Activated T-helper 1 cell treated with anti-CD3 and anti-CD28 coated beads, Interleukin-12 subunit alpha, Interleukin-12 subunit beta, Interleukin-2, Interleukin-4 antibody, amounts not matched to agents 30 ng/mL and 10 ng/mL and 1 ng/mL, durations not matched to agents 14 hours and 24 hours and 36 hours (primary cell): ENCODE results near the gene CFAP221. TPM values are rescaled to one million over a fixed set of nuclear protein-coding genes. Genes with fewer than 3 reads are reported as not detected.

Experiments
- DNase-seq: peaks from one replicate; pipeline ENCODE4 v3.0.0; 2021; ENCODE audit warnings: low spot score
- H3K27ac Mint-ChIP-seq: one replicate; pipeline ENCODE4 v1.8.0; 2021; ENCODE audit warnings: mild to moderate bottlenecking, mixed read lengths
- H3K27me3 Mint-ChIP-seq: one replicate; pipeline ENCODE4 v1.8.0; 2022; ENCODE audit warnings: mild to moderate bottlenecking, moderate library complexity, mixed read lengths; ENCODE audit not compliant: insufficient read depth
- H3K36me3 Mint-ChIP-seq: one replicate; pipeline ENCODE4 v1.8.0; 2021; ENCODE audit warnings: low read depth, mixed read lengths
- H3K4me1 Mint-ChIP-seq: one replicate; pipeline ENCODE4 v1.8.0; 2021; ENCODE audit warnings: low read depth, mixed read lengths
- H3K4me3 Mint-ChIP-seq: one replicate; pipeline ENCODE4 v1.8.0; 2021; ENCODE audit warnings: mild to moderate bottlenecking, moderate library complexity, mixed read lengths
- H3K9me3 Mint-ChIP-seq: one replicate; pipeline ENCODE4 v1.8.0; 2021; ENCODE audit warnings: mixed read lengths
- intact Hi-C: fragments of 100-400 bp; cut with micrococcal nuclease; formaldehyde crosslinking; loops from one replicate; pipeline ENCODE4 v1.15.1; 2024
- total RNA-seq: library from RNA; stranded (reverse); gene quantifications from 2 replicates; pipeline ENCODE4 v1.2.3, GENCODE V29; 2022

CFAP221 gene
- total RNA-seq, 1 donor from 2014 or later = not detected

DNA sequence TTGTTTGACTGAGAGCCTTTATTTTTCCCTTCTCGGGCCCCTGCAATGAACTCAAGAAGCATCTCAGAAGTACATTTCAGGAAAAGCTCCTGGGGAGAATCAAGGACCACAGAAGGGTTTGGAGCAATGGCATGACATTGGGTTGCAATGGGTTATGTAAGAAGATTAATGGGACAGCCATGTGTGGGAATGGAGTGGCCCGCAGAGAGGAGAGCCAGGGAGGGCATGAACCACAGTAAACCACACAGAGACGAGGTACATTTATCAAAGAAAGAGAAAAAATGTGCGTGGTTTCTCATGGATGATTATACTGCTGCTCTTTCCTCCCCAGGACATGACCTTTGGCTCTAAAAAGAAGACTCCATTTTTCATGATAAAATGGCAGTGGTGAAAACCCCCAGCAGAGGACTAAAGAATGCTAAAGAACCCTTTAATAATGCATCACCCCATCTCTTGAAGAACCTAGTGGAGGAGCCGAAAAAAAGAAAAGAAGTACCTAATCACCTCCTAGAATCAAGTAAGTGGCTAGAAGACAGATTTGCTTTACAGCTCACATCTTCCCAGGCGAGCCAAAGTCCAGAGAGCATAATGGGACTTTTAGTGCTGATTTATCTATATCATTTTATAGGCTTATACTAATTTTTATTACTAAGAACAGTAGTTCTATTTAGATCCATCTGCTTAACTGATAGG, 1.7 kb downstream of the CFAP221 start:
- Mint-ChIP-seq H3K9me3 (no peaks in the 10 kb centered on the region), H3K4me3 (no peak overlapping the region), H3K36me3 (no peaks in the 10 kb centered on the region), H3K27me3 (peaks cover 35% of the 10 kb centered on the region), H3K4me1 (no peaks in the 10 kb centered on the region), H3K27ac (no peak overlapping the region)
- DNase-seq = no peak
- intact Hi-C loops = no loop called here

DNA sequence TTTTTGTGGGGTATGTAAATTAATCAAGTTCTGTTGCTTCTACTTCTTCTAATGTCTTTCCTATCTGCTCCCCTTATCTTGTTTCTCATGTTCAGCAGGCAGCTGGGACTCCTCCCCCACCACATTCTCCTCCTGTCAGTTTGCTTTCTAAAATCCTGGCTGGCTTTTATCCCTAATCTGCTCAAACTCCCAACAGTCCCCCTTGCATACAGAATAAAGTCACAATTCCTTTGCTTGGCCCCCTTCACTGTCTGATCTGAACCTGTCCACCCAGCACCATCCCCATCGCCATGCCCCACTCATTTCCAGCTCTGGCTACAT, 2.2 kb downstream of the CFAP221 start:
- Mint-ChIP-seq H3K27ac (no peak overlapping the region), H3K27me3 (peaks cover 35% of the 10 kb centered on the region), H3K9me3 (no peaks in the 10 kb centered on the region), H3K4me1 (no peaks in the 10 kb centered on the region), H3K36me3 (no peaks in the 10 kb centered on the region), H3K4me3 (no peak overlapping the region)
- no peak for DNase-seq
- intact Hi-C loops = no loop called here

DNA sequence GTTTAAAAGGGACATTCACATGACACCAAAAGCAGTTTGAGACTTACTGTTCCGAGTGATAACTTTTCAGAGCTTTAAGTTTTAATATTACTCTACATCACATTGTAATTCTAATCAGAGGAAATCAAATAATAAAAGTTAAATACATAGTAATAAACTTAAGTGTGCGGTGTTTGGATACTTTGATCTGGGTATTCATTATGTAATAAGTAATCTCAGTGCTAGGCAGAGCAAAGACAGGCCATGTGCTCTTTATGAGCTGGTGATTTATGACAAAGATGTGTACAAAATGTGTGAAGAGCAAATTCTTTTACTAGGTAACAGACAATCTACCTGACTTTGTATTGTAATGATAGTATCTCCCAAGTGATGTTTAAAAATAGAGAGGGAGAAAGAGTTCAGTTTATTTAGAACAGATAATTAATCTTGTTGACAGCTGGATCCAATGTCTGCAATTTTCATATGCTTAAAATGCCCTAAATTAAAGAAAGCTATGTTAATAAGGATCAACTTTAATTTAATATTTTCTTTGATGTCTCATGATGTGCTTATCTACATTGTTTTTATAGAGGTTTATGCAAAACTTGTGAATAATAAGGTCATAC, 4.4 kb downstream of the CFAP221 start:
- Mint-ChIP-seq H3K4me3 (no peak overlapping the region), H3K36me3 (no peaks in the 10 kb centered on the region), H3K9me3 (no peaks in the 10 kb centered on the region), H3K4me1 (no peaks in the 10 kb centered on the region), H3K27me3 (peaks cover 21% of the 10 kb centered on the region), H3K27ac (no peak overlapping the region)
- DNase-seq = no peak
- intact Hi-C loops = no loop called here

DNA sequence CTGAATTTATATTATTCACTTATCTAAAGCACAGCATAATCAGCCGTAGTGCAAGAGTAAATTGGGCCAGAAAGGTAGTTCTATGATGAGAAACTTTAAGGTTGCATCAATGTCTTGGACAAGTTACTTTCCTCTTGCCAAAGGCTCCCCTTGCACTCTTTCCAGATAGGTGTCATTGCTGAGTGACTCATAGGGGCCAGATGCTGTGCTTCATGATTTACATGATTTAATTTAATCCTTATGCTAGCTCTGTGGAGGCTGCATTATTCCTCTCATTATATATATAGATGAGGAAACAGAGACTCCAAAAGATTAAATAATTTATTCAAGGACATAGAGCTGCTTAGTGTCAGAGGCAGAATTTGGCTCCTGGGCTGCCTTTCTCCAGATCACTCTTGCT, 5.0 kb downstream of the CFAP221 start:
- Mint-ChIP-seq H3K27me3 (peaks cover 15% of the 10 kb centered on the region), H3K27ac (no peak overlapping the region), H3K36me3 (no peaks in the 10 kb centered on the region), H3K4me3 (no peak overlapping the region), H3K9me3 (no peaks in the 10 kb centered on the region), H3K4me1 (no peaks in the 10 kb centered on the region)
- intact Hi-C loops = no loop called here
- no peak for DNase-seq

DNA sequence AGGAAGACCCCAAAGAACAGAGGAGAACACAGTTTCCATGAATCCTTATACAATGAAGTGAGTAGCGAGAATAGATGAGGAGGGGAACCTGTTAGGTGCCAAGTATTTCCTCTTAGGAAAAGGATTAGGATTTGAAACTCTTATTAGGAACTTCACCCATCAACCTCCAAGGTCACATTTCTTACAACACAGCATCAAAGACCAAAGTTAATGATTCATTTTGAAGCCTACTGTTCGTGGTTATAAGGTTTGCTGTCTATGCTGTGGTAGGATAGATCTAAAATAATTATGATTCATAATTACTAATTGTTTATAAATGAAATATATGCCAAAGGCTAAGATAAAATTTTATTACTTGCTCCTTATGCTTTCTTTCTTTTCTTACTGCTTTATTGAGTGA, 6.1 kb downstream of the CFAP221 start:
- Mint-ChIP-seq H3K9me3 (no peaks in the 10 kb centered on the region), H3K36me3 (no peaks in the 10 kb centered on the region), H3K27me3 (peaks cover 10% of the 10 kb centered on the region), H3K4me1 (no peaks in the 10 kb centered on the region), H3K27ac (no peak overlapping the region), H3K4me3 (no peak overlapping the region)
- no peak for DNase-seq
- intact Hi-C loops = no loop called here

DNA sequence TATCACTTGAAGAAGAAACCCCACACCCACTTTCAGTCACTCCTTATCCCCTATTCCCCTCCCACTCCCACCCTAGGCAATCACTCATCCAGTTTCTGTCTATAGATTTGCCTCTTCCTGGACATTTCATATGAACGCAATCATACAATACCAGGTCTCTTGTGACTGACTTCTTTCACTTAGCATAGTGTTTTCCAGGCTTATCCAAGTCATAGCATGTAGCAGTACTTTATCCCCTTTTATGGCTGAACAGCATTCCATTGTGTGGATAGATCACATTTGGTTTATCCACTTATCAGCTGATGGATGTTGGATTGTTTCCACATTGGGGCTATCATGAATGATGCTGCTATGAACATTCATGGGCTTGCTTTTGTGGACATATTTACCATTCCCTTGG, 6.6 kb downstream of the CFAP221 start:
- intact Hi-C loops = no loop called here

DNA sequence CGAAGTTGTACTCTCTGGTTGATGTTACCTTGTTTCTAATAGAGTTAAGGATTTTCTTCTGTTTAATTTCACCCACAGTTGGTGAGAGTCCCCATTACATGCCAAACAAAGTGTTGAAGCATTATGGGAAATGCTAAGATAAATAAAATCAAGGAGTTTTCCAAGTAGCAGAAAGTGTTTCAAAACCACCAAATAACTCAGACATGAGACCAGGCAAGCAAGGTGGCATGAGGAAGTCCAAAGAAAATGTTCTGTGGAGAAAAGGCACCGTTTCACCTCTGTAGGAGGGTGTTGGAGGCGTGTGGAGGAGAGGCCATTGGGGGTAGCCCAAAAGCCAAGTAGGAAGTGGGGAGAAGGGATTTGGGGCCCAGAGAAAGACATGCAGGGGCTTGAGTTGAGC, 8.7 kb downstream of the CFAP221 start:
- intact Hi-C loops = no loop called here
- no peak for DNase-seq
- Mint-ChIP-seq H3K9me3 (no peaks in the 10 kb centered on the region), H3K27me3 (peaks cover 5% of the 10 kb centered on the region), H3K36me3 (no peaks in the 10 kb centered on the region), H3K4me3 (no peak overlapping the region), H3K4me1 (no peaks in the 10 kb centered on the region), H3K27ac (no peak overlapping the region)

More for the DNA sequence above, 6.6 kb downstream of the CFAP221 start:
- DNase-seq = no peak
- no peak overlapping the region for H3K4me3 Mint-ChIP-seq
- no peak overlapping the region for H3K27ac Mint-ChIP-seq
- H3K27me3 Mint-ChIP-seq = peaks cover 8% of the 10 kb centered on the region
- H3K36me3 Mint-ChIP-seq = no peaks in the 10 kb centered on the region
- H3K9me3 Mint-ChIP-seq = no peaks in the 10 kb centered on the region
- H3K4me1 Mint-ChIP-seq = no peaks in the 10 kb centered on the region

DNA sequence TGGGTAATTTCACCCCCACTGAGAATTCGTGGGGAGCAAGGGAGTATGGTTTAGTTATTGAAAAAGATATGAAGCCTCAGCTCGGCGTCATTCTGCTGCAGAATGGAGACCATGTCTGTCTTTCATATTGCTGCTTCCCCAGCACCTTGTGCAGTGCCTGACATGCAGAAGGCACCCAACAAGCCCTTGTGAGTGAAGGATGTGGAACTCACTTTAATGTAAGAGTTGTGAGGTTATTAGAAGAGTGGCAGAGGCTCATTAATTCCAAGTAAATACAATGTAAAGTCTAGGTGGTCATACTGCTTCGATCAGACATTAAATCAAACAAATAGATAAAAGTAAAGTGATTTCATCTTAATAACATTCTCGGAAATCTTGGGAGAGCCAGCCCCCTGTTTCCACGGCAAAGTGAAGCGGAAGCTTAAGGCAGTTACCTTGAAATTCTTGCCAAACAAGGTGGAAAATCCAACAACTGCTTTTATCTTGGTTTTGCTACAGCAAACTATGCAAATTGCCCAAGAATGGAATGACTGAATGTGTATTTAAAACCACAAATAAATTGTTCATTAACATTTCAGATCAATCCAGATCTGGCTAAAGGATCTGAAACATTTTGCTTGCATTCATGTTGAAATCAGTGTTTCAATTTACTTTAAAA, 9.6 kb downstream of the CFAP221 start:
- no peaks in the 10 kb centered on the region for H3K9me3 Mint-ChIP-seq
- intact Hi-C loops = no loop called here

DNA sequence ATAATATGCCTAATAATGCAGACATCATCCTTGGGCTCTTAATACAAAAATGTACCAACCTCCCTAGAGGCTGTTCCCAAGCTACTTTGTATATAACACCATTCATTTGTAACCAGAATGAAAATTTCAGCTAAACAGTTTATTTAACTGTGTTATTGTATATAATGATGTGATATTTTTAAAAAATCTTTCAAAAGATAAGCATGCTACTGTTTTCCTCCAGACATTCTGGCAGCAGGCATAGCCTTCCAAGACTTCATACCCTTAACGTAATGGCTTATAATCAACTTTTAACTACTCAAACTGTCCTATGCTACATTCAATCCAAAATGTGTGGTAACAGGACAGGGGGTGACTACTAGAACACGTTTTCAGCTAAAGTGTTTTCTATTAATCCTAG, 21.2 kb downstream of the CFAP221 start:
- Mint-ChIP-seq H3K27ac (no peak overlapping the region), H3K36me3 (no peaks in the 10 kb centered on the region), H3K4me3 (no peak overlapping the region), H3K4me1 (no peaks in the 10 kb centered on the region), H3K9me3 (no peaks in the 10 kb centered on the region), H3K27me3 (peaks cover 4% of the 10 kb centered on the region)
- DNase-seq = no peak
- intact Hi-C loops = no loop called here

More for the DNA sequence above, 9.6 kb downstream of the CFAP221 start:
- H3K4me1 Mint-ChIP-seq = no peaks in the 10 kb centered on the region
- no peak overlapping the region for H3K4me3 Mint-ChIP-seq
- H3K27me3 Mint-ChIP-seq = peaks cover 5% of the 10 kb centered on the region
- H3K36me3 Mint-ChIP-seq = no peaks in the 10 kb centered on the region
- no peak for DNase-seq
- no peak overlapping the region for H3K27ac Mint-ChIP-seq

DNA sequence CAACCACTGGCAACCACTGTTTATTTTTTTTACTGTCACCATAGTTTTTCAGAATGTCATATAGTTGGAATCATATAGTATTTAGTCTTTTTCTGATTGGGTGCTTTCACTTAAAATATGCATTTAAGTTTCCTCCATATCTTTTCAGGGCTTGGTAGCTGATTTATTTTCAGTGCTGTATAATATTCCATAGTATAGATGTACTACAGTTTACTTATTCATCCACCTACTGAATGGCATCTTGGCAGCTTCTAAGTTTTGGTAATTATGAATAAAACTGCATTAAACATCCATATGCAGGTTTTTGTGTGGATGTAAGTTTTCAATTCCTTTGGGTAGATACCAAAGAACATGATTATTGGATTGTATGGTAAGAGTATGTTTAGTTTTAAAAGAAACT, 23.0 kb downstream of the CFAP221 start:
- no peaks in the 10 kb centered on the region for H3K4me1 Mint-ChIP-seq
- no peak for DNase-seq

DNA sequence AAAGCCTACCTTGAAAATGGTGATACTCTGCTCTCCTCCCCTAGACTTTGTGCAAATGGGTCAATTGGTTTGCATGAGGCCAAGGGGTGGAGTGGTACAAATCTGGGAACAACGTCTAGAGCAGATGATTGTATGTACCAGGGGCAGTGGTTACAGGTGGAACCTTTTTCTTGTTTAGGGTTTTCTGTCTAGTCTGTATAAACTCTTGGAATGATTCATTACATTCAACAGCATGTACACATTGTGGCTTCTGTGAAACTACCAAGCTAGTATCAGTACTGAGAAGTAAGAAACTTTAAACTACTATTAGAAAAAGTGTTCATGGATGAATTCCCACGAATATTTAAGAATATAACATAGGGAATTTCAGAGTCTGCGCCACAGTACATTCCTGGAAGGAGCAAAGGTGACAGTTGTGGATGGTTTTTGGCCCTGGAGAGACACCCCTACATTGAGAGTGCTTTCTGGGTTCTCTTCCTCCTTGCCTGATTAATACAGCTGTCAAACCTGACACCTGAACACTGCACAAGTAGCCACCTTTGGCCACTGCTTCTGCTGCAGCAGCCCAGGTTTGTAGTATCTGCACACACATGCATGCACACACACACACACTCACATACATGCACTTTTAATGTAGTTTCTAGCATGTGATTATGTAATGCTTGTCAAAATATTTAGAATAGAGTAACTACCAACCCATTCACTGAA, 30.0 kb downstream of the CFAP221 start:
- H3K27me3 Mint-ChIP-seq = peaks cover 18% of the 10 kb centered on the region
- H3K9me3 Mint-ChIP-seq = no peaks in the 10 kb centered on the region
- DNase-seq = no peak
- H3K4me3 Mint-ChIP-seq = no peak overlapping the region
- no peak overlapping the region for H3K27ac Mint-ChIP-seq
- intact Hi-C loops = no loop called here
- peaks cover 7% of the 10 kb centered on the region for H3K4me1 Mint-ChIP-seq
- no peaks in the 10 kb centered on the region for H3K36me3 Mint-ChIP-seq

More for the DNA sequence above, 23.0 kb downstream of the CFAP221 start:
- intact Hi-C loops = no loop called here
- Mint-ChIP-seq H3K36me3 (no peaks in the 10 kb centered on the region), H3K4me3 (no peak overlapping the region), H3K27ac (no peak overlapping the region), H3K27me3 (peaks cover 4% of the 10 kb centered on the region), H3K9me3 (no peaks in the 10 kb centered on the region)

DNA sequence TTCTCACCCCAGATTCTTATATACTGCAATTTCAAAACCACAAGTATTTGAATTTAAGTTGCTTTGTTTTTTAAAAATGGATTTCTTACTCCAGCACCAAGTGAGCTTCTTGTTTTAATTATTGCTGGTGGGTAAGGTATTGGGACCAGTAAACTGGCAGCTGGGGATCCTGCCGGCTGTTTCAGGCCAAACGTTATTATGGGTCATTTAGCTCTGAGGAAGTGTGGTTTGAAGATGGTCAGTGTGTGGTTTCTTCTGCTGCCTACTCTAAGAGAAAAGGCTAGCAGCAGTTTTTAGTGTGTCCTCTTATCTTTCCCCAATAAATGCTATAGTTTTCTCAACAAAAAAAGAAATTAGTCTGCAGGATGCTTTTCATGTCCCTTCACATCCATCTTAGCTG, 30.6 kb downstream of the CFAP221 start:
- H3K36me3 Mint-ChIP-seq = no peaks in the 10 kb centered on the region

DNA sequence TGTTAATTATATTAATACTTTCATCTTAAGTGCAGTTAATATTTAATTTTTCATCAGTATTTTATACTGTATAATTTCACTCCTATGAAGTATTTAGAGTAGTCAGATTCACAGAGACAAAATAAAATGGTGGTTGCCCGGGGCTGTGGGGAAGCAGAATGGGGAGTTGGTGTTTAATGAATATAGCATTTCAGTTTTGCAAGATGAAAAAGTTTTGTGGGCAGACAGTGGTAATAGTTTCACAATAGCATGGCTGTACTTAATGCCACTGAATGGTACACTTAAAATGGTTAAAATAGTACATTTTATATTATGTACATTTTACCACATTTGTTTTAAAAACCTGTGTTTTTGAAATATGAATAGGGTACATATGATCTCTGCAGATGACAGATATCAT, 31.2 kb downstream of the CFAP221 start:
- Mint-ChIP-seq H3K9me3 (no peaks in the 10 kb centered on the region), H3K27ac (no peak overlapping the region), H3K4me1 (peaks cover 7% of the 10 kb centered on the region), H3K27me3 (peaks cover 19% of the 10 kb centered on the region), H3K4me3 (no peak overlapping the region), H3K36me3 (no peaks in the 10 kb centered on the region)
- intact Hi-C loops = no loop called here
- no peak for DNase-seq

More for the DNA sequence above, 30.6 kb downstream of the CFAP221 start:
- intact Hi-C loops = no loop called here
- peaks cover 18% of the 10 kb centered on the region for H3K27me3 Mint-ChIP-seq
- peaks cover 7% of the 10 kb centered on the region for H3K4me1 Mint-ChIP-seq
- no peak overlapping the region for H3K4me3 Mint-ChIP-seq
- no peak for DNase-seq
- H3K27ac Mint-ChIP-seq = no peak overlapping the region
- H3K9me3 Mint-ChIP-seq = no peaks in the 10 kb centered on the region
